ENCODE measurements around the gene GLRA2.
"Not testable (repeated sequence)": the region's sequence is repeated elsewhere in the genome, so short reads cannot be mapped to it uniquely, and the experiment has no call there.

Gene GLRA2

DNA sequence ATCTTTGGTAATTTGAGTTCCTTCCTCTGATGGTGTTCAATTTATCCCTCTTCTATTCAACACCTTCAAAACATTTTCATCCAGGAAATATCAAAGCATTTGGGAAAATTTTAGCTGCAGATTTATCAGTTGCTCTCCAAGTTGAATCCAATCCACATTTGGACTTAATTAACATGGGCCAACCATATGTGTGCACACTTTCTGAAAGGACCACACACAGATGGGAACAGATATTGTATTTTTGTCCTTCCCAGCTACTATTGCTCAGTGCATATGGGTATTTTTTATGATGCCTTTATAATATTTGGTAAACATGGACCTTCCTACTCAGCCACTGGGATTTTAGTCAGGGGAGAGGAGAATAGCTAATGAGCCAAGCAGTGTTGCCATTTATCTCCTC is 65.2 kb downstream of the GLRA2 start:
- no peak for DNase-seq

DNA sequence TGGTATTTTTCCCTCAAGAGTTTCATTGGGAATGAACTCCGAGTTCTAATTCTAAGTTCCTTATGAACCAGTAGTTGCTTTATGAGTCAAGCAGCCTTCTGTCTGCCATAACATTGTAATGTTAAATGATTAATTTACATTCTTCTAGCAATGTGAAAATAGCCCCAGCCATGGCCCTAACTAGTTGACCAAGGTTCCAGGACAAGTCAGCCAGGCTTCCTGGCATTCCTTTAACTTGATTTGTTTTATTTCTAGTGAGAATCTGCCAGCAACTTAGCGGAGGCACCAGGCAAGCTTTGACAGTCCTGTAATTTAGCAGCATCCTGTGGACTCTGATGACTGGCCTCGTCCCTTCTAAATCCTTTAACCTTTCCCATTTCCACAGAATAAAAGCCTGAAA is 69.0 kb downstream of the GLRA2 start:
- DNase-seq: no peak

DNA sequence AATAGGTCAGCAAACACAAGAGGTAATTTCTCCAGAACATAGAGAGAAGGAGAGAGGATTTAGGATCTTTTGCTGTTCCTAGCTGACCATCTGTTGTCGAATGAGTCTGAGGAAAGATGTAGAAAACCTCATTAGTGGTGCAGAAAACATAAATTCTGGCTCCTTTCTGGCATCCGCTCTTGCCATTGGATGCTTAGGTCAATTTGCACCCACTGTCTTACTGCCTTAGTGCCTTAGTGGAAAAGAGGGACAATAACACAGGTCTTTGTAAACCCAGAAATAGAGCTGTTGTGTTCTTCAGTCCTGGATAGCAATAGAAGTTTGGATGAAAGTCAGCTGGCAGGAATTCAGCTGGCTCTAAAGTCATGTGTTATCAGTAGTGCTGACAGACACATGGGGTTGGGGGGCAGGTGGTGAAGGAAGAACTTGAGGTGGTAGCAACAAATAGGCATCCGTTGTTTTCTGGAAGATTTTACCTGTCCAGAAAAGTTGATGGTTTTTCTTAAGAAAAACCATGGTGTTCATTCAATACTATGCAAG is 78.2 kb downstream of the GLRA2 start:
- DNase-seq: no peak

DNA sequence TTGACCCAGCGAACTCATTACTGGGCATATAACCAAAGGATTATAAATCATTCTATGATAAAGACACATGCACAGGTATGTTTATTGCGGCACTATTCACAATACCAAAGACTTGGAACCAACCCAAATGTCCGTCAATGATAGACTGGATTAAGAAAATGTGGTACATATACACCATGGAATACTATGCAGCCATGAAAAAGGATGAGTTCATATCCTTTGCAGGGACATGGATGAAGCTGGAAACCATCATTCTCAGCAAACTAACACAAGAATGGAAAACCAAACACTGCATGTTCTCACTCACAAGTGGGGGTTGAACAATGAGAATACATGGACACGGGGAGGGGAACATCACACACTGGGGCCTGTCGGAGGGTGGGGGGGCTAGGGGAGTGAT is 83.1 kb downstream of the GLRA2 start:
- not testable (repeated sequence) for DNase-seq

DNA sequence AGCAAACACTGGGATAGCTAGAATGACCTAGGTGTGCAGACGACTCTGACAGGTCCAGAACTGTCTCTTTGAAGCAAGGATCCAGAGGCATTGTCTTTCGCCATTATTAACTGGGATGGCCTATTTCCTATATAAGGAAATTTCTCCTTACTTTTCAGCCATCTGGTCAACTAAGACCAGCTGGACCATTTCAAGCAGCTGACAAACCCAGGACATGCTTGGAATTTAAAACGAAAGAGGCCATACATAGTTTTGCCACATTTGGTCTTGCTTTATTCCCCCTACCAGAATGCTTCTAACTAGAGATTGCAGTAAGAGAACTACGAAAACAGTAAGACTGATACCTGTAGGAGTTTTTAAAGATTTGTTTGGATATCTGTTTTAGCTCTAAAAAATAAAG is 87.0 kb downstream of the GLRA2 start:
- DNase-seq: no peak

DNA sequence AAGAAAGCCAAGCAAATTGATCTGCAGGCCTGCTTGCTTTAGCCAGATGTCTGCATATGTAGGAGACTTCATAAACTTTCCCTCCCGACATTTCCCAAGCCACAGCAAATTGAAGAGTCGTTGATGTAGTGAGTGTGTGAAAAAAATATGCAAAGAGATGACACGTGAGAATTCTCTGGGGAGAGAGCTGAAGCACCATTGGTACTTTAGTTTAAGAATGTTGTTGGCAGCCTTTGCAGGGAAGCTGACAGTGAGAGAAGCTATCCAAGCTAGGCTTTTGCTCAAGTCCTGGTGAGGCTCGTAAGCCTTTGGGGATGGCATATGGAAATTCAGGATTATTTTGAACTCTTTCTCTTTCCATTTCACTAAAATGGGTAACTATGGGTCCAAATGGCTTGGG is 87.5 kb downstream of the GLRA2 start:
- DNase-seq: no peak

DNA sequence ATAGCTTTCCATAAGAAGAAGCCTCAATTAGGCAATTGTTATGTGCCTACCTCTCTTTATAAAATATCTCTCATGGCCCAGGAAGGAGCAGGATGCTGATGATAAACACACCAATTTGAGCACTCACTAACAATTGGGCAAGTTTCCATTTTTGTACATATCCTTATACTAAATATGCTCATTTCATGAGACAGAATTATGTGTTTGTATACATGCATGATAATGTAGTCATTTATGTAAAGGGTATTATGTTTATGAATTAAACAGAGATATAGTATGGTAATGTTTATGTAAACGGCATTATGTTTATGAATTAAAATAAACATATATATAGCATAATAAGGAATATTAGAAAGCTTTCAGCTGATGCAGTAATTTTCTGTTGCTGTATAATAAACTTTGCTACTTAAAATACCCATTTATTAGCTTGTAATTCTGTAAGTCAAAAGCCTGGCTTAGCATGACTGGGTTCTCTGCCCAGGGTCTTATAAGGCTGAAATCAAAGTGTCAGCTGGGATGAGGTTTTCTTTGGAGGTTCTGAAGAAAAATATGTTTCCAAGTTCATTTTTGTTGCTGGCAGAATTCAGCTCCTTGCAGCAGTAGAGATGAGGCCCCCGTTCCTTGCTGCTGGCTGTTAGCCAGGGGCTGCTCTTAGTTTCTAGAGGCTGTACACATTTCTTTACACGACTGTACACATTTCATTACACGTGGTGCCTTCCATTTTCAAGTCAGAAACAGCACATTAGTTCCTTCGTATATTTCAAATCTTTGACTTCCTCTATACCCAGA is 89.0 kb downstream of the GLRA2 start:
- DNase-seq: no peak

DNA sequence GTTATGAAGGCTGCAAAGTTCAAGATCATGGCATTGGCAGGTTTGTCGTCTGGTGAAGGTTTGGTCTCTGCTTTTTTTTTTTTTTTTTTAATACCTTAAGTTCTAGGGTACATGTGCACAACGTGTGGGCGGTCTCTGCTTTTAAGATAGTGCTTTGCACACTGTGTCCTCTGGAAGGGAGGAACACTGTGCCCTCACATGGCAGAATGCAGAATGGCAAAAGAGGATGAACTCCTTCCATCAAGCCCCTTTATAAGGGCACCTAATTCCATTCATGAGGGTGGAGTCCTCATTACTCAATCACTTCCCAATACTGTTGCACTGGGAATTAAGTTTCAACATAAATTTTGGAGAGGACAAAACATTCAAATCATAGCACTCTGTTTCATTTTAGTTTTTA is 101.4 kb downstream of the GLRA2 start:
- DNase-seq: no peak

DNA sequence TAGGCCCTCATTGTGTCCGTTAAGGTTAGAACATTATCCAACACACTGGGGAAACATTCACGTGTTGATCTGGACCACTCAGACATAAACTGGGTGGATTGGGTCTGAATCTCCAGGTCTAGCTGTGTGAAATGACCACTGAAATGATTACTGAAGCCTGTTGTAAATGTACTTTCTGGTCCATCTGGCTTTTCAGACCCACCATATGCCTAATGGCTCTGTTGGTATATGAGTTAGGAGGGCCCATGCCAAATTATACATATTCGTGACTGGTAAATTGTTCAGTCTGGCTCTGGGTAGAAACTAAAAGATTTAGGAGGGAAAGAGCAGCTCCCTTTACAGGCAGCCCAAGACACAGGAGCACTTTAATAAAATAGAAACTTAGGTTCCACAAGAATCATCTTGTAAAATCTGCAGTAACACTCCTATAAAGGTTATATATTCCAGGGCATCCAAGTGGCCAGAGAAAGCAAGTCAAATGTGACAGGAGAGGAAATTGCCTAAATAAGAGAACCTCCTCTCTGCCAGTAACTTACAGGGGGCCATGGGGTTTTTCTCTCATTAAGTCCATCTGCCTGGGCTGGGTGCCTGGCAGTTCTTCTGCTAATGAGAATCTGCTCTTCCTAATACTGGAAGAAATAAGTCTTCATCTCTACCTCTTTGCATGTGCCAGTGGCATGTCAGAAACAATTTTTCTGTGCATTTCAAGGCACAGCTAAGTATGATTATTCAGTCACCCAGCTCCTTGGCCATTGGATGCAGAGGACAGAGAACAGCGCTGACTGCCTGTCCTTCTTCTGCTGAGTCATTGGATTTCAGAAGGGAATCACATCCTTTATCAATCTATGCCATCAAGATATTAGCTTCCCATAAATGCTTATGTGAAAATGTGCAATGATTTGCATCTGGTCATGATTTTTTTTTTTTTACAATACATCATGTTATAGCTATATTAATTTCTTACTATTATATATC is 112.6 kb downstream of the GLRA2 start:
- no peak for DNase-seq

DNA sequence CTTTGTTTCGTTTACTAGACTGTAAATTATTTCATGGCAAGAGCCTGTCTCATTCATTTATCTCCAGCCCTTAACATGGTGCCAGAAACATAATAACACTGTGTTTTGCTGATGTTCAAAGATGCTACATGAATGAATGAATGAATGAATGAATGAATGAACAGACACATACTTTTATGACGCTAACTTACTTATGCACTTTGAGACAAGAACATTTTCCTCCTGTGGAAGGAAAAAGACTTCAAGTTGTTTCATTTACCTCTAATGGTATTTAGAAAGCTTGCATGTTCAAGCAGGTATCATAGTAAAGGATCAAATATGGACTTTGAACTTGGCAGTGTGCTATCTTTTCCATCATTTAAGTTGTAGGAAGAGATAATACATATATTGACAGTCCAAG is 131.6 kb downstream of the GLRA2 start:
- no peak for DNase-seq

DNA sequence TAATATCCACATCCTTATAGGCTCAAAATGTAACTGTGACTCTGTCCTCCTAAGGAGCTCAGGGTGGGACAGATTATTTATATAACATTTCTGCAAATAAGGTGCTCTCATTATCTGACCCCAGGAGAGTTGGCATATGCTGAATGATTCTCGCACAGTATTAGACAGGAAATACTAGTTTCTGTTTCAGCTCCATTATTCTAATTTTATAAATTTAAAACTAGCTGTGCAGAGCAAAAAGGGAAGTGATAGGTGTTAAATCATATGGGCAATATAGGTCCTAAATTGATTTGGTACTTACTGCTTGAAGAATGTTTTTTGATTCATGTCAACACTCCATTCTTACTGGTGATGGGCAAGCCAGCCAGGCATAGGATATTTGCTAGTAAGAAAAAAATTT is 141.5 kb downstream of the GLRA2 start:
- DNase-seq: no peak

DNA sequence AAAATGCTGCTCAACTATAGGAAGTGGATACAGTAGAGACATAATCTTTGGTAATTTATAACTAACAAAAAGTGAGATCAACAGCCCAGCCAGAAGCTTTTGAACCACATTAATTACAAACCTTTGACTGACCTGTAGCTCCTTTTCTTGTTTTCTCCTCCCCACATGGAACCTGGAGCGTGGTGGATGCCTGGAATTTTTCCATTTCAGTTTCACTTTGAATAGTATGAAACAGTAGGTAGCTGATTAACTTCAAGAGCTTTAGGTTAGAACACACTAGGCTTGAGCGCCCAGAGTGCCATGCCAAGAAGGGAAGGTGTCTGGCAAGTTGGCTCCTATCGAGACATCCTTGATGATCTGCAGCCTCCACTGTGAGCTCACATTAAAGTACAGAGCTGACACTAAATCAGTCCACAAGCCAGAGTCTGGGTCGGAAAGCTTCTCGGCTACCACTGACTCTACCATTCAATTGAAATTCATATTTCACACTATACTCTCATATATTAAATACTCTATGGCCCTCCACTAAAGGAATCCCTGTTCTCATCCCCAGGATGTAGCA is 143.4 kb downstream of the GLRA2 start:
- DNase-seq: no peak

DNA sequence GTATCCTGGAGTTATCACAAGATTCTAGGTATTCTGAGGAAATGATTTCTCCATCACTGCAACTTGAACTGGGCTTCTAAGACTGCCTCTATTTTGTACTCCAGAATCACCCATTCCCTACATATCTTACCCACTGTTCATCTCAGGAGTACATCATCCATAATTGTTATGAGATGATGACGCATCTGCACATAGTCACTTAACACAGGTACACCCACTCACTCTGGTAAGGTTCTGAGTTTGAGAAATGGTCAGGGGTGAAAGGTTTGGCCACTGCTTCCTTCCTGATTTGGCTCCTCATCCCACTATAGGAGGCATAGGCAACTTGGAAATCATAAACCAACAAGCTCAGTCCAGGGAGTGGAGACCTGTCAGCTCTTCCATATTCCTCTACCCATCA is 143.9 kb downstream of the GLRA2 start:
- DNase-seq: no peak

DNA sequence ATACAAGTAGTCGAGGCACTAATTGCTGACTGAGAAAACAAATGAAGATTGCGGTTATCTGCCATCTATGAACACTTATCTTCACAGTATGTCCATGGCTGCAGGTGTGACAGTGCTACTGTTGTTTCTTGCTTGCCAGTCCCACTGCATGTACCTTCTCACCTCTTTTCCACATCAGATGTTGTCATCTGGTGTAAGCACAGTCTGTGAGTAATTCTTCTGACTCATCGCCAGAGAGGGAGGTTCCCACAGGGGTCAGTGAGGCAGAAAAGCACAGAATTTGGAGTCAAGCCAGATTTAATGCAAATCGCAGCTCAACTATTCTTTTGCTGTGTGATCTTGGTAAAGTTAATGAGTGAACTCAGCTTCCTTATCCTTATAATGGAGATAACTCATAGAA is 144.4 kb downstream of the GLRA2 start:
- no peak for DNase-seq

DNA sequence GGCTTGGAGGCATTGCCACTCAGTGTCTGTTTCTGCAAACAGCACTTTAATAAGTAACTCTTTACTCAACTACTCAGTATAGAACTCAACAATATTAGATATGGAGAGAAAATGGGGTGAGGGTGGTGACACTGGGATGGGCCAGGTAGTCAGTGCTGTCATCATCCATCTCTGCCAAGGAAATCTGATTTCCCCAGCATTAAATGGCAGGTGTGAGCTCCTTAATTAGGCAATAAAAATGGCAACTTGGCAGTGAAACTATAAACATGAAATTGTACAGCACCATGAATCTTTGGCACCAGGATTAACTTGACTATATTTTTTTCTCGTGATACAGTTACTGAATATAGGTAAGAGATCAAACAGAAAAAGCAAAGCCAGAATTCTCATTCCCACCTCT is 146.2 kb downstream of the GLRA2 start:
- DNase-seq: no peak

DNA sequence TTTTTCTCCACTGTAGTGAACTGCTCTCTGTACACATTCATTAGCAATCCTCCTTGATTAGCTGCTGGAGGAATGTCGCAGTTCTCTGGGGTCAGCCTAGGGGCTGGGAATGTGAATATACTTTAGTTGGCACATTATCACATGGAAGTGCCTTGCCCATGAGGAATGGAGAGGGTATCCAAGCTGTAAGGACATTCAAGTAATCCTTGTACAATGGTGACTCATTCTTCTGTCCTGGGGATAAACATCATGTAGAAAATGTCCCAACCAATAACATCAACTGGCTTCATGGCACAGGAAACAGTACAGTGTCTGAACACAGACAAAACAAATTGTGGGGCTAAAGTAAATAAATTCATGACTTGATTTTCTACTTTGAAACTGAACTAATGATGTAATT is 147.1 kb downstream of the GLRA2 start:
- DNase-seq: no peak

DNA sequence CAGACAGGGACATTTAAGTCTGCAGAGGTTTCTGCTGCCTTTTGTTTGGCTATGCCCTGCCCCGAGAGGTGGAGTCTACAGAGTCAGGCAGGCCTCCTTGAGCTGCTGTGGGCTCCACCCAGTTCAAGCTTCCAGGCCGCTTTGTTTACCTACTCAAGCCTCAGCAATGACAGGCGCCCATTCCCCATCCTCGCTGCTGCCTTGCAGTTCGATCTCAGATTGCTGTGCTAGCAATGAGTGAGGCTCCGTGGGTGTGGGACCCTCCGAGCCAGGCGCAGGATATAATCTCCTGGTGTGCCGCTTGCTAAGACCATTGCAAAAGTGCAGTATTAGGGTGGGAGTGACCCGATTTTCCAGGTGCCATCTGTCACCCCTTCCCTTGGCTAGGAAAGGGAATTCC is 159.0 kb downstream of the GLRA2 start:
- not testable (repeated sequence) for DNase-seq

DNA sequence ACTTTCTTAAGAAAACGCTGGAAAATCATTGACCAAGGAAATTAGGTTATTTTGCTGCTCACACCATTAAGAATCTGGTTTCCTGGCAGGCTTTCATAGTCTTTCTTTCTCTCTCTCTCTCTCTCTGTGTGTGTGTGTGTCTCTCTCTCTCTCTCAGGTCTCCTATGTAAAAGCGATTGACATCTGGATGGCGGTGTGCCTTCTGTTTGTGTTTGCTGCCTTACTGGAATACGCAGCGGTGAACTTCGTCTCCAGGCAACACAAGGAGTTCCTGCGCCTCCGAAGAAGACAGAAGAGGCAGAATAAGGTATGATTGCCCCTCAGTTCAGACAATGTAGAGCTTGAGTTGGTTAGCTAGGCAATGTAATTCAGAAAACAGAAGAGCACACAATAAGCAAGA is 161.2 kb downstream of the GLRA2 start:
- no peak for DNase-seq

DNA sequence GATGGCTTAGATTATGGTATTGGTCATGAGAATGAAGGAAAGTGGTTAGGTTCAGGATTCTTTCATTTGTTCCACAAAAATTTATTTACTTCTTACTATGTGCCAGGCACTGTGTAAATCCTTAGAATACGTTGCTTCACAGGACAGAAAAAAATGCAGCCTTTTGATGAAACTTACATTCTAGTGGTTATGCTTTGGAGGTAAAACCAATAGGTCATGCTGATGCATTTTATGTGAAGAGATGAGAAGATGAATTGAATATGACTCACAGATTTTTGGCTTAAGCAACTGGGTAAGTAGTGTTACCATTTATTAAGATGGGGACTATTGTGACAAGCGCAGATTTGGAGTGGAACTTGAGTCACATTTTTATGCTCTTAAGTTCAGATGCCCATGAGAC is 165.3 kb downstream of the GLRA2 start:
- no peak for DNase-seq

DNA sequence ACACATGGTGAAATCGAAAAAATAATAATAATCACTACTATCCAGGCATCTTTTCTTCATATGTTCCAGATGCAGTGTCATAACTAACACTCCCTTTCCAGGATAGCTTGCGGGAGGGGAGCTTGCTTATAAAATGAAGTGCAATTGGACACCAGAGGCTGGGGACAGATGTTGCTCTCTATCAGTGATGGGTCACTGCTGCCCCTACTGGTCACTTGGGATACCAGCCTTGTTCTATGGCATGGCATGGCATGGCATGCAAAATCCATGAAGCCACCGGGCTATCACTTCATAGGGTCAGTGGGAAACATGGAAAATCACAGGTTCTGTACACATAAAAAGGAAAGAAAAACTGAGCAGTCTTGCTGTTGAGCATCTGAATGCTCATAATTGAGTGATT is 168.1 kb downstream of the GLRA2 start:
- no peak for DNase-seq

DNA sequence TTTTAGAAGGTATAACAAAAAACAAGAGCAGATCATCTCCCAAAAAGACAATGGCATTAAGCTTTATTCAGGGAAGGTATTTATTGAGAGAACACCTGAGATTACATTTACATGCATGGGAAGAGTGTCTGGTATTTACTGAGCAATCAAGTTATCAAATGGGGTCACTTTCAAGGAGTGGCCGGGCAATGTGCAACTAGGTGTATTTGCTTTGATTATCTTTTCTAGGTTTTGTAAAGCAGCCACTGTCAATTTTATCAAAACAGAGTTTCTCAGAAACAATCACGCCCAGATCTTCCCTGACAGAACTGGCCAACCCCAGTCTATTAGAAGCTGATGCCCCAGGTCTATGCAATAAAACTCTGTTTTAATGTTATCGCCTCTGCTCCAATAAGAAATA is 169.5 kb downstream of the GLRA2 start:
- DNase-seq: no peak

DNA sequence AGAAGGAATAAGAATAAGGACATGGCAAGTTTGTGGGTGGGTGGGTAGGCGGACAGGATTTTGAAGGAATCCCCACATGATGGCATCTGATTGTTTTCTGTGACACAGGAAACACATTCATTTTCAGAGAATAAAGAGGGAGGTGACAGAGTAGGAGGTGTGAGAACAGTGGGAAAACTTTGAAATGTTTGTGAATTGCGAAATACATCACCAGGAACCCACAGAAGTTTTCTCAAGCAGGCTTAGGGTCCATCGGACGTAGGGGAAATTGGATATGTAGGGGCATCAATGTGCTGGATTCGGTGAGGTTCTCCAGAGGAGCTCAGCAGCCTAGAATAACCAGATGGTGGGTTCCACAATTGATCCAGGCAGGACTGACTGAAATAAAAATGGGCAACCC is 171.6 kb downstream of the GLRA2 start:
- DNase-seq: no peak

DNA sequence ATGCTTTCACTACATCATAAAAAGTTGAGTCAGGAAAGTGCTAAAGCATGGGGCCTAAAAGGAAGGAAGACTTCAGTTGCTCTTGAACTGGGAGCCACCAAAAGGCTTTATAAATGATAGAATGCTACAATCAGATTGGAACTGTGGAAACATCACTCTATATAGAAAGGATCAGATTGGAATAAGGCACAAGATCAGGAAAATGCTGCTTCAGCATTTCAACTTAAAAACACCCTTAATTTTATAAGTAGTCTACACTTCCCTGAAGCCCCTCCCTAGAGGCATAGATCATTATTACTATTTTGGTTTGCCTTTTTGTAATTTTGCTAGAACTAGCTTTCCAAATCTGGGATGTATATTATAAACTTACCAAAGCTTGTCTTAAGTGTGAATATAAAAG is 172.8 kb downstream of the GLRA2 start:
- DNase-seq: no peak

DNA sequence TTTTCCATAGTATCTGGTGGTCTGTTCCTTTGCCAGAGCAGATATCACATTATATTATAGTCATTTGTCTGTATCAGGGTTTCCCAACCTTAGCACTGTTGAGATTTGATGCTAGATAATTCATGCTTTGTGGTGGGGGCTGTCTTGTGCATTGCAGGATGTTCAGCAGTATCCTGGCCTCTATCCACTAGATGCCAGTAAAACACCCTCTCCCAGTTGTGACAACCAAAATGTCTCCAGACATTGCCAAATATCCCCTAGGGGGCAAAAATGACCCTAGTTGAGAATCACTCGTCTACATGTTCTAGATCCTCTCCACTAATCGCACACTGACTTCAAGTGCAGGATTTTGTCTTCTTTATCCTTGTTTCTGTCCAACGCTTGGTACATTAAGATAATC is 182.8 kb downstream of the GLRA2 start:
- no peak for DNase-seq

Data from activated T-cell treated with anti-CD3 and anti-CD28 coated beads for 4 hours (primary cell).